Measurements from ENCODE around the gene MACROD2. TPM values are rescaled to one million over a fixed set of nuclear protein-coding genes. Genes with fewer than 3 reads are reported as not detected.

MACROD2 gene
- total RNA-seq, 1 experiment from 2014 or later = 1.6 TPM

- no peak overlapping the region for H2AFZ ChIP-seq (ENCODE audit: low read length)
- Mint-ChIP-seq H3K4me3 (no peak overlapping the region), H3K36me3 (ENCODE audit: insufficient read depth in 1 of 3, low read depth in 3 of 3) (peaks cover 23 to 35% (median 28%) of the 10 kb centered on the region in 3 experiments), H3K27ac (no peak overlapping the region), H3K4me1 (no peaks in the 10 kb centered on the region), H3K9me3 (peaks cover 25 to 42% of the 10 kb centered on the region in 2 experiments), H3K27me3 (ENCODE audit: low read depth) (no peaks in the 10 kb centered on the region)
- DNase-seq = no peak
- no peak overlapping the region for H2BK5ac ChIP-seq (ENCODE audit: insufficient read length, low read length)
- H3K4ac ChIP-seq (ENCODE audit: low read depth, low read length) = no peak overlapping the region
- H3K56ac ChIP-seq (ENCODE audit: insufficient read length, low read depth, low read length) = no peak overlapping the region
- no peak overlapping the region for H3K14ac ChIP-seq (ENCODE audit: insufficient read depth, low read length)
- no peaks in the 10 kb centered on the region for H3K9me3 ChIP-seq (ENCODE audit: control insufficient read depth, low read depth, low read length)
- no peaks in the 10 kb centered on the region for H3K23me2 ChIP-seq (ENCODE audit: insufficient read length, low read depth, low read length, poor library complexity, severe bottlenecking)
- no peak overlapping the region for H3K4me2 ChIP-seq (ENCODE audit: insufficient read depth, insufficient read length, low read length)
- no peak overlapping the region for H2BK12ac ChIP-seq (ENCODE audit: insufficient read length, low read depth, low read length)
- H3K79me1 ChIP-seq (ENCODE audit: insufficient read depth, low read depth, low read length, poor library complexity, severe bottlenecking) = no peaks in the 10 kb centered on the region
- no peak overlapping the region for H3K9ac ChIP-seq (ENCODE audit: extremely low read depth, insufficient read length, low read length)
- TF ChIP-seq CTCF (conservative IDR thresholded peaks at IDR 0.05) = no peak
- H2AK5ac ChIP-seq (ENCODE audit: insufficient read length, low read length) = no peak overlapping the region
- H2BK20ac ChIP-seq (ENCODE audit: low read depth, low read length, poor library complexity, severe bottlenecking) = no peak overlapping the region
- WGBS (ENCODE audit: extremely low coverage, insufficient read length, low lambda C conversion rate) = no CpG with 5 or more reads among the region's 3 CpGs
- no peaks in the 10 kb centered on the region for H4K20me1 ChIP-seq (ENCODE audit: control insufficient read depth, insufficient read depth, insufficient read length)
- no peaks in the 10 kb centered on the region for H3K27me3 ChIP-seq (ENCODE audit: insufficient read depth, low read length)
- no peak overlapping the region for H4K5ac ChIP-seq (ENCODE audit: insufficient read length, low read depth, low read length)
- no peak overlapping the region for H4K8ac ChIP-seq (replicated peaks; ENCODE audit: insufficient read length, low read depth, low read length)
- no peak overlapping the region for H3K23ac ChIP-seq (ENCODE audit: insufficient read length, low read depth, low read length)
- no peak overlapping the region for H3T11ph ChIP-seq (ENCODE audit: low read length)
- H3K79me2 ChIP-seq (ENCODE audit: insufficient read depth, low read length) = no peaks in the 10 kb centered on the region
- H3K4me1 ChIP-seq (ENCODE audit: insufficient read depth, low read length) = no peaks in the 10 kb centered on the region
- H2BK120ac ChIP-seq (ENCODE audit: low read depth, low read length, poor library complexity, severe bottlenecking) = no peak overlapping the region
- H2BK15ac ChIP-seq (ENCODE audit: low read depth, low read length) = no peak overlapping the region
- H4K91ac ChIP-seq (ENCODE audit: insufficient read length, low read depth, low read length) = no peak overlapping the region
- no peak overlapping the region for H3K18ac ChIP-seq (ENCODE audit: insufficient read length, low read depth, low read length)
- H3K27ac ChIP-seq (ENCODE audit: insufficient read length, low read depth, low read length) = no peak overlapping the region
Measured at GRCh38 chr20:14984305-14984704, 989.0 kb downstream of the MACROD2 start.

Data from H9 (cell line).